Measurements from ENCODE around the gene PRR12.

PRR12 gene, protein sequence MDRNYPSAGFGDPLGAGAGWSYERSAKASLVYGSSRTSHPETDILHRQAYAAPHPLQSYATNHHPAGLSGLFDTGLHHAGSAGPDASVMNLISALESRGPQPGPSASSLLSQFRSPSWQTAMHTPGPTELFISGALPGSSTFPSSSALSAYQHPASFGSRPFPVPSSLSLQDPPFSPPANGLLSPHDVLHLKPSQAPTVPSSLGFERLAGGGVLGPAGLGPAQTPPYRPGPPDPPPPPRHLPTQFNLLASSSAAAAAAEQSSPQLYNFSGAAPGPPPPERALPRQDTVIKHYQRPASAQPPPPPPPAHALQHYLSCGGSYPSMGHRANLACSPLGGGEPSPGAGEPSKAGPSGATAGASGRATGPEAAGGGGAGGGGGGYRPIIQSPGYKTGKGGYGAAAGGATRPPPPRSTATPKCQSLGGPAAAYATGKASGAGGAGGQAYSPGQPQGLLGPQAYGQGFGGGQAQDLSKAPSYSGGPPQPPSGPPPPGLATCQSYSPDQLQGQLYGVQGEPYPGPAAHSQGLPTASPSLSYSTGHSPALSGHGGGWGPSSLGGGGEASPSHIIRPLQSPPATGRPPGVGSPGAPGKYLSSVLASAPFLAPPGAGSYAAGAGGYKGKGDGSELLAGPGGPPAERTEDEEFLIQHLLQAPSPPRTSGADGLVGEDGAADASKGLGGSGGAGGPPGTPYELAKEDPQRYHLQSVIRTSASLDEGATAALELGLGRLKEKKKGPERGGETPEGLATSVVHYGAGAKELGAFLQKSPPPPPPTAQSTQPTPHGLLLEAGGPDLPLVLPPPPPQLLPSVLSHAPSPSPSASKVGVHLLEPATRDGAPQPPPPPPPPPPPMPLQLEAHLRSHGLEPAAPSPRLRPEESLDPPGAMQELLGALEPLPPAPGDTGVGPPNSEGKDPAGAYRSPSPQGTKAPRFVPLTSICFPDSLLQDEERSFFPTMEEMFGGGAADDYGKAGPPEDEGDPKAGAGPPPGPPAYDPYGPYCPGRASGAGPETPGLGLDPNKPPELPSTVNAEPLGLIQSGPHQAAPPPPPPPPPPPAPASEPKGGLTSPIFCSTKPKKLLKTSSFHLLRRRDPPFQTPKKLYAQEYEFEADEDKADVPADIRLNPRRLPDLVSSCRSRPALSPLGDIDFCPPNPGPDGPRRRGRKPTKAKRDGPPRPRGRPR (N-terminal part only)

DNA sequence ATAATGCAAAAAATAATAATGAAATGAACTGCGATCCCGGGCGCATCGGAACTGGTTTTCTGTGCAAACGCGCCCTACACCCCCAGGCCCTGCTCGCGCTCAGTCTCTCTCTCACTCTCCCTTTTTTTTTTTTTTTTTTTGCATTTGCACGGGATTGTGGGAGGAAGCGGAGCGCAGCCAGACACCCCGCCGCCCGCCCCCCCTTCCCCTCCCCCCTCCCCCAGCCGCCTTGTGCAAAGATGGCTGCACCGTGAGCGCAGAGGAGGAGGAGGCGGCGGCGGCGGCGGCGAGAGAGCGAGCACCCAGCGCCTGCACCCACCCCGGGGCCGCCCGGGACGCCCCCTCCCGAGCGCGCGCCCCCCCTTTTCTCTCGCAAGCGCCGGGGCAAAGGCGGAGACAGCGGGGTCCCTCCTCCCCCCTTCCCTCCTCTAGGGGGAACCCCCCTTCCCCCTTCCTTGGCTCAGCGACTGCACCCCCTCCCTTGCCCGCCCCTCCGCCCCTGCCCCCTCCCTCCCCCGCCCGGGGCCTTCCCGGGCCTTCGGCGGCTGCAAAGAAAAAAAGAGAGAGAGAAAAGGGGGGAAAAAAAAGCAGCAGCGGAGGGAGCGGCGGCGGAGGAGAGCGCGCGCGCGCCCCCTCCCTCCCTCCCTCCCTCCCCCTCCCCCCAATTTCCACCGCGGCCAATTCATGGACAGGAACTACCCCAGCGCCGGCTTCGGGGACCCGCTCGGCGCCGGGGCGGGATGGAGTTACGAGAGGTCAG lies at the start of gene PRR12:
Gene PRR12, plus strand, starts transcription at position 212 of the 760 bp plus-strand sequence. Its CDS starts 473 bp downstream, at position 685.
- peak; percentile 54 for DNase-seq (ENCODE audit: low read depth)

DNA sequence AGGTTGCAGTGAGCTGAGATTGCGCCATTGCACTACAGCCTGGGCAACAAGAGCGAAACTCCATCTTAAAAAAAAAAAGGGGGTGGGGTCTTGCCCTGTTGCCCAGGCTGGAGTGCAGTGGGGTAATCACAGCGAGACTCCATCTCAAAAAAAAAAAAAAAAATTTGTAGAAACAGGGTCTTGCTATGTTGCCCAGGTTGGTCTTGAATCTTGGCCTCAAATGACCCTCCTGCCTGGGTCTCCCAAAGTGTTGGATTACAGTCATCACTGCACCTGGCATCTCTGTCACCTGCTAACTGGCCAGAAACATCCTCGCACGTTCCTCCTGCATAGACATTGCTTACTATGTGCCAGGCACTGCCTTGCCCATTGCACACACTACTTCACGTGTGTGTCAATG lies 49.1 kb upstream of the PRR12 start:
- DNase-seq (ENCODE audit: low read depth), result no peak

DNA sequence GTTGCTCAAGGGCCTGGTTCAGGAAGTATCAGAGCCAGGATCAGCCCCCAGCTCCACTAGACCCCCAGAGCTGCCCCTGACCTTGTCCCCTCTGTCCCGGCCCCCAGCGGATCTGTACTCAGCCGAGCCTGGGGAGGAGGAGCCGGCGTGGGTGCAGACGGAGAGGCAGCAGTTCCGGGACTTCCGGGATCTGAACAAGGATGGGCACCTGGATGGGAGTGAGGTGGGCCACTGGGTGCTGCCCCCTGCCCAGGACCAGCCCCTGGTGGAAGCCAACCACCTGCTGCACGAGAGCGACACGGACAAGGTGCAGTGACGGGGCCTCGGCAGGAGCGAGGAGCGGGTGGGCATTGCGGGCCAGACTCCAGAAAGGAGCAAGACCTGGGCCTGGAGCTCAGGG lies 48.5 kb upstream of the PRR12 start:
- no peak for DNase-seq (ENCODE audit: low read depth)

GRCh38 chr19:49543032-49543431 lies 48.0 kb upstream of the PRR12 start:
- no peak for DNase-seq (ENCODE audit: low read depth)

DNA sequence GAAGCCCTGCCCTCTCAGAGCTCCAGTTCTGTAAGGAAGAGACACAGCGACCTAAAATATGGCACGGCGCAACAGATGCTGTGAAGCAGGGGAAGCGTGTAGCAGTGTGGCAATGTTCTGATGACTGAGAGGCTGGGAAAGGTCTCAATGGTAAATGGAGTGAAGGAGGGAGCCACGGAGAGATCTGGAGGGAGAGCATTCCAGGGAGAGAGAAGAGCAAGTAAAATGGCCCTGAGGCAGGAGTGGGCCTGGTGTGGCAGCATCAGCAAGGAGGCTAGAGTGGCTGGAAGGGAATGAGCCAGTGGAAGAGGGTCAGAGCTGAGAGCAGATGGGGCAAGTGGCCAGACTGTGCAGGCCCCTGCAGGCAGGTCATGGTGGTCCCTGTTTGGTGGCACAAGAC lies 46.8 kb upstream of the PRR12 start:
- no peak for DNase-seq (ENCODE audit: low read depth)

DNA sequence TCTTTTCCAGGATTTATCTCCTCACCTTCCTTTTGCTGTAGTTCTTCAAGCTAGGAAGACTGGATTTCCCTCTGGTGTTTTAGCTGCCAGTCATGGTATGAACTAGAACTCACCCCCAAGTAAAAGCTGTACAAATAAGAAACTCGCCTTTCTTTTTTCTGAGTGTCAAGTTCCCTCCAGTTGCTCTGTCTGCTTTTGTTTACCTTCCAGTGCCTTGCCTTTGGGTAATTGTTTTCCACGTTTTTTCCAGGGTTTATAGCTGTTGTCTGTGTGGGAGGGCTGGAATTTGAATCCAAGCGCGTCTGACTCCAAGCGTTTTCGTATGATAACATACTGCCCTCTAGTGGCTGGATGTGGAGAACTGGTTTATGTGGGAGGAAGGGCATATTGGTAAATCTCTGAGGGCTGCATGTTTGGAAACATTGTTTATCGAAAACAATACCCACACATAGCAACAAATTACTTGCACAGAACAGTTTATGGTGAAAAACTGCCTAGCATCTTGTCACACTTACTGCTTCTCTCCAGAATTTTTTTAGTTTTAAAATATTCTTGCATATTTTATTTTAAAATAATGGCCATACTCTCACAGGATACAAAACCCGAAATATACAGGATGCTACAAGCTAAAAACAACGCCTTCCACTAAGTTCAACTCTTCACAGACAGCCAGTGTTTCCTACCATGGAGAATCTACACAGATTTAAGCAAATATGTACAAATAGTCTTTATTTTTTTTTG lies 44.0 kb upstream of the PRR12 start:
- DNase-seq (ENCODE audit: low read depth), result peak; percentile 45

DNA sequence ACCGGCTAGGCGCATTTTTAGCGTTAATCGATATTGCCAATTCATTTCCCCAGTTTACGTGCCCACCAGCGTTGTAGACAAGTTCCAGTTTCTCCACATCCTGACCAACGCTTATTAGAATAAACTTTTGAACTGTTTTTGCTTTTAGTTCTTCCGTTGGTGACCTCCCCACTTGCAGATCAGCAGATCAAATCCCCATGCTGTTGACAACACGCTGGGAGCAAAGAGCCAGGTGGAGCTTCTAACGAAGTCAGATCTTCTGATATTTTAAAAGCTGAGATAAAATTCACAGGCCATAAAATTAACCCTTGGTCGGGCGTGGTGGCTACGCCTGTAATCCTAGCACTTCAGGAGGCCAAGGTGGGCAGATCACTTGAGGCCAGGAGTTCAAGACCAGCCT lies 41.9 kb upstream of the PRR12 start:
- DNase-seq (ENCODE audit: low read depth), result no peak

DNA sequence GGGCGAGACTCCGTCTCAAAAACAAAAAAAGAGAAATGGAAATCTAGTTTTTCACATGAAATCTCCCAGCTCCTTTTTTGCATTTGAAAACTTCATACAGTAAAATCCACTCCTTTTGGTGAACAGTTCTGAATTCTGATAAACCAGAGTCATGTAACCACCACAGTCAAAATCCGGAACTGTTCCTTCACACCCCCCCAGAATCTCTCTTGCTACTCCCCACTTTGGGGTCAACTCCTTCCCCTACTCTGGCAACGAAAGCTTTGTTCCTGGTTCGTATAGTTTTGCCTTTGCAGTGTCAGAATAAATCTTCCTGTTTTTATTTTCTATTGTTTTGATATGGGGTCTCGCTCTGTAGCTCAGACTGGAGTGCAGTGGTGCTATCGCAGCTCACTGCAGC lies 39.5 kb upstream of the PRR12 start:
- DNase-seq (ENCODE audit: low read depth), result no peak

DNA sequence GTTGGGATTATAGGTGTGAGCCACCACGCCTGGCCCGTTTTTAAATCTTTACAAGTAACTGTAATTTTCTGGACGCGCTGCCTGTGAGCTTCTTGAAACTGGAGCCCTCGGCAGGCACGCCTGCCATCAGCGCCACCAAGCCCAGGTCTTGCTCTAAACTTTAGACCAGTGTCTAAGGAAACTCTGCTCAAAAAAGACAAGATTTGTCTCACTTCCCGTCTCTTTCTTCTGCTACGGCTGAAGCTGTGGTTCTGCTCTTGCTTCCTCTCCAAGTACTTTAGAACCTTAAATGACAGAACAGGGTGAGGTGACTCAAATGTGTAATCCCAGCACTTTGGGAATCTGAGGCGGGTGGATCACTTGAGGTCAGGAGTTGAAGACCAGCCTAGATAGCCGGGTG lies 38.2 kb upstream of the PRR12 start:
- peak; percentile 28 for DNase-seq (ENCODE audit: low read depth)

DNA sequence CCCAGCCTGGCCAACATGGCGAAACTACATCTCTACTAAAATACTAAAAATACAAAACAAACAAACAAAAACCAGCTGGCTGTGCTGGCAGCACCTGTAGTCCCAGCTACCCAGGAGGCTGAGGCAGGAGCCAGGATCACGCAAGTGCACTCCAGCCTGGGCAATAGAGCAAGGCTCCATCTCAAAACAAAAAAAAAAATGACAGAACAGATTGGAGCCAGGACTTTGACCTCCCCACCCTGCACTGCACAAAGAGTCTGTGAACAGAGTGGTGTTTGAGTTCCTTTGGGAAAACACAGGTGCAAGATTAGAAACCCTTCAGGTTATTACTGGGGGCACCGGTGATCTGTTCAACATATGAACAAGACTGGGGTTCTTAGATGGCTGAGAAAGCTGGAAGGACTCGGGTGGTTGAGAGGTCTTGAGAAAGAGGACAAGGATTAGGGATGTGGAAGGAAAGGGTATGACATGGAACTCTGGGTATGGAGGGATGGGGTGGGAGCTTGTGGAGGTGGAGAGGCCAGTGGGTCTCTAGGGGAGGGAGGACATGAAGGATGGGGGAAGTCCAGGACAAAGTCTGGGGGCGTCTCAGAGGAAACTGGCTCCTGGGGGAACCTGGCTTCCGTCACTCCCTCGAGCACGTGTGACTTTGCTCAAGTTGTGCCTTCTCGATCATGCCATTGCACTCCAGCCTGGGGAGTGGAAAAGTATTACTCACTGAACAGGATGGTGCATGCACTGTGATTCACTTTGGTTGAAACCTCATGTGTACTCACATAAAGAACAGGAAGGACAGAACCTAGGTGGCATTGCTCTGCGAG lies 37.3 kb upstream of the PRR12 start:
- peak; percentile 45 for DNase-seq (ENCODE audit: low read depth)

DNA sequence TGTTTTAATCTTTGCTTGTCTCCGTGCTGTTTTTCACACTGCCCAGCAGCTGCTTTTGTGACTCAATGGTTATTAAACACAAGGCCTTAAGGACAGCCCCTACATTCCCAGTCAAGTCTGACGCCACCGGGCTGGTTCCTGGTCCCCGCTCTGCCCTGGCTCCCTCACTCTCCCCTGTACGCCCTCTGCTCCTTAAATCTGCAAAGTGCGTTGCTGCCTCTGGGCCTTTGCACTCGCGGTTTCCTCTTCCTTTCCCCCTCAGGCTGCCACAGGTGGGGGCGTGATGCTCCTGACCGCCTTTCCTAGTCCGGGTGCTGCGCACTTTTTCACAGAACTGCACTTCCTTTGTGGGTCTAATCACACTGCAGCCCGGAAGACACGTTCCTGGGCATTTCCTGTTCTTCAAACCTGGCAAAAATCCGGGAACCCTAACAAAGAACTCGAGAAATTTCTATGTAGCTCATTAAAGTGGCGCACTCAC lies 36.2 kb upstream of the PRR12 start:
- peak; percentile 30 for DNase-seq (ENCODE audit: low read depth)

DNA sequence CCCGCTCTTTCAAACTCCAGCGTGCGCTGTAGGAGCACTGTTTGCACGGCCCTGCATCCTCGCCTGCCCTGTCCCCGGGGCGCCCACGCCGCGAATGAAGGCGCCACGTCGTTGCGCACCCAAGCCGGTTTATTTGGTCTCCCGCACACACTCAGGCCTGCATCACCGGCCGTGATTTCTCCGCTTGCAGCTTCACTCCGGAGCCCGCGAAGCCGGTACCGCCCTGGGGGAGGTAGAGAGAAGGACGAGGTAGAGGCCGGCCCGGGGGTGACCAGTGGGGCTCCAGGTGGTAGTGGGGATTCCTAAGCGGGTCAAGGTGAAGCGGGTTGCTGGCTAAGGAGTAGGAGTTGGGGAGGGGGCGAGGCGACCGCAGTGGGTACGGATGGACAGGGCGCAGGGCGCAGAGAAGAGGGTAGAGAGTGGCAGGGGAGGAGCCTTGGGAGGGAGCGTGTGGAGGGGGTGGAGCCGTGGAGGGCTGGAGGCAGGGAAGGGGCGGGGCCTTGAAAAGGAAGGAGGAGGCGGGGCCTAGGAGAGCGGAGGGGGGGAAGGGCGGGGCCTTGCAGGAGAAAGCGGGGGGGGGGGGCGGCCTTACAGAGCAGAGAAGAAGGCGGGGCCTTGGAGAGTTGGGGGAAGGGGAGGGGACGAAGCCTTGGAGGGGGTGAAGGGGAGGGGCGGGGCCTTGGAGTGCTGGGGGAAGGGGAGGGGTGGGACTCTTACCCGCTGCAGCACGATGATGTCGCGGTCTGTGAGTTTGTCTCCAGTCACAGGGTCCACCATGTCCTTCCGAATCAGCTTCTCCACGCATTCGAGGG lies 35.2 kb upstream of the PRR12 start:
- peak; percentile 79 for DNase-seq (ENCODE audit: low read depth)

DNA sequence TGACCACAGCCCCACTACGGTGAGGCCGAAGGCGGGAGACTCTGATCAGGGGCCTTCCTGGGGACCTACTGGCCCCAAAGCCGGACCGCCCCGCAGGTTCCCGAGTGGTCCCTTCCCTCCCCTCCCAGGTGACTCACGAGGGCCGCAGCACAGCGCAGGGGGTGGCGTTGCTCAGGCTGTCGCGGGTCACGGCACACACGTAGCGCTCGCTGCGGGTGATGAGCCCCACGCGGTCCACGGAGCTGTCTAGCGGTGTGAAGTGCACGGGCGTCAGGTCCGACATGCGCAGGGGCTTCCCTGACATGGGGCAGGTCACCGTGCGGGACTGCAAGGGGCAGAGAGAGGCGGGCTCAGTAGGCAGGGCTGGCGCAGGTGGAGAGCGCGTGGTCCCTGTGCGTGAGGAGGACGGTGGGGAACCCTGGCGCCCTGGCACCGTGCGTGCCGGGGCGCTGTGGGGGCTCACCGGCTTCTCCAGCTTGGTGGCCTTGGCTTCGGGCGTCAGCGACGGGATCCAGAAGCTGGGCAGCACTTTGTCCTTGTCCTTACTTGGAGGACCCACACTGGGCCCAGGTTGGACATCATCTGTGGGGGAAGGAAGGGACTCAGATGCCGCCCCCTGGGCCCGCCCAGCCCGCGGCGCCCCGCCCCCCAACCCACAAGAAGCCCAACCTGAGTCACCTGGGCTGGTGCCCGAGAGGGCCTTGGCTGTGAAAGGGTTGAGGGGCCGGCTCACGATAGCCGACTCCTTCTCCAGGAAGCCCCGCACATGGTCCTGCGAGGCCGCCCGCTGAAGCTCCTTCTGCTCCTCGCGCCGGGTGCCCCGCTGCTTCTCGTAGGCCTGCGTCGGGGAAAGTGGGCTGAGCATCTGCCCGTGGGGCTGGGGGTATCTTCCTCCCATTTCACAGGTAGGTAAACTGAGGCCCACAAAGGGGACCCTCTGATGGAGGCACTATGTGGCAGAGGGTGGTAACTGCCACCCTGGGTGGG lies 34.3 kb upstream of the PRR12 start:
- DNase-seq (ENCODE audit: low read depth), result no peak

GRCh38 chr19:49557641-49558325 lies 33.2 kb upstream of the PRR12 start:
- no peak for DNase-seq (ENCODE audit: low read depth)

GRCh38 chr19:49558591-49558990 lies 32.4 kb upstream of the PRR12 start:
- no peak for DNase-seq (ENCODE audit: low read depth)

DNA sequence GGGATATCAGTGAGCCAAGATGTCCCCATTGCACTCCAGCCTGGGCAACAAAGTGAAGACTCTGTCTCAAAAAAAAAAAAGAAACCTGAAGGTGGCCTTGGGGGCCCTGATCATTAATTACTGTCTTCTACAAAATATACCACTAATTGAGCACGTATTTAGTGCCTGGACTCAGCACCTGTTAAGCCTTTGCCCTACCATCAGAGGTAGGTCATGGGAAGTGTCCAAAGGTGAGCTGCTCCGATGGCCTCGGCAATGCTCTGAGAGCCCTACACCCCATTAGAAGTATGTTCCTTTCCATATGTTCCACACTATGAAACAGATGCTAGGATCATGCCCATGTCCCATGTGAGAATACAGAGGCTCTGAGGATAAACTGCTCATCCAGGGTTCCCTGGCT lies 31.5 kb upstream of the PRR12 start:
- DNase-seq (ENCODE audit: low read depth), result no peak

DNA sequence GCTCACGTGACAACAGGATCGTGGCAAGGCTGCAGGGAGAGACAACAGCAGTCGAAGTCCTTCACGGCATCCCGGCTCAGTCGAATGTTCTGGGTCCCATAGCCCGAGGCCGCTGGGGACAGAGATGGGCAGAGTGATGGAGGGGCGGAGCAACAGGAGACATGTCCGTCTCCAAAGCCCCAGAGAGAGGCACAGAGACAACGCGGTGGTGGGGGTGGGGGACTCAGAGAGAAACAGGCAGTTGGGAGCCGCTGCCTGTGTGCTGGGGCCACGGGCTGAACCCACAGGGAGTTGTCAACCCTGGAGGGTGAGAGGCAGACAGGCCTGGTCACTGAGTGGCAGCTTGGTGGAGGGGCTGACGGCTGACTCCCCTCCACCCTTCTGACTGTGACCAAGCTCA lies 31.1 kb upstream of the PRR12 start:
- no peak for DNase-seq (ENCODE audit: low read depth)

Measured in activated T-cell treated with anti-CD3 and anti-CD28 coated beads for 1 hour (primary cell).